NT2/D1 (cell line): ENCODE measurements around the gene GARNL3.

Experiments used
- YY1 ChIP-seq: IDR thresholded peaks from 2 replicates; pipeline ENCODE4 v1.6.1; 2011; ENCODE audit not compliant: insufficient read length, insufficient read depth
- ZNF274 ChIP-seq: IDR thresholded peaks from 2 replicates; pipeline ENCODE4 v1.6.1; 2011; ENCODE audit warnings: mild to moderate bottlenecking, low read depth, low read length

- TF ChIP-seq YY1 (no peak), ZNF274 (no peak)
These were observed 41.3 kb downstream of the GARNL3 start for GRCh38 chr9:127305838-127306226.
